Measurements from ENCODE around the gene GRID2.

- TF ChIP-seq HCFC1 (IDR thresholded peaks at IDR 0.05; ENCODE audit: low read length) (no peak), CTCF (IDR thresholded peaks at IDR 0.05 in 2 of 3, conservative IDR thresholded peaks at IDR 0.05 in 1 of 3; ENCODE audit: control insufficient read depth in 2 of 3, extremely low read depth in 1 of 3, insufficient read depth in 1 of 3, low read depth in 3 of 3, low read length in 3 of 3) (no peak), BCLAF1 (IDR thresholded peaks at IDR 0.05) (no peak), MAX (IDR thresholded peaks at IDR 0.05; ENCODE audit: low read depth, low read length) (no peak), CBX3 (IDR thresholded peaks at IDR 0.05; ENCODE audit: borderline replicate concordance, low read depth) (no peak), BHLHE40 (IDR thresholded peaks at IDR 0.05; ENCODE audit: borderline replicate concordance in 1 of 2, low read depth in 2 of 2, low read length in 1 of 2) (no peak), ELK1 (IDR thresholded peaks at IDR 0.05; ENCODE audit: low read depth, low read length) (no peak), RCOR1 (conservative IDR thresholded peaks at IDR 0.05; ENCODE audit: low read depth, low read length) (no peak), FOXK2 (IDR thresholded peaks at IDR 0.05) (no peak), ESRRA (IDR thresholded peaks at IDR 0.05; ENCODE audit: low read length) (no peak), GABPA (IDR thresholded peaks at IDR 0.05; ENCODE audit: low read depth) (no peak), ZNF274 (IDR thresholded peaks at IDR 0.05; ENCODE audit: insufficient read depth, insufficient read length) (no peak), POLR2A (IDR thresholded peaks at IDR 0.05; ENCODE audit: low read depth, low read length) (no peak), ZBTB11 (CRISPR knock-in tag; IDR thresholded peaks at IDR 0.05) (no peak)
These were observed 1142.3 kb downstream of the GRID2 start for GRCh38 chr4:93446038-93446437.

Data from GM12878 (cell line).